ENCODE measurements around the gene ZBTB33.

The ZBTB33 gene

DNA sequence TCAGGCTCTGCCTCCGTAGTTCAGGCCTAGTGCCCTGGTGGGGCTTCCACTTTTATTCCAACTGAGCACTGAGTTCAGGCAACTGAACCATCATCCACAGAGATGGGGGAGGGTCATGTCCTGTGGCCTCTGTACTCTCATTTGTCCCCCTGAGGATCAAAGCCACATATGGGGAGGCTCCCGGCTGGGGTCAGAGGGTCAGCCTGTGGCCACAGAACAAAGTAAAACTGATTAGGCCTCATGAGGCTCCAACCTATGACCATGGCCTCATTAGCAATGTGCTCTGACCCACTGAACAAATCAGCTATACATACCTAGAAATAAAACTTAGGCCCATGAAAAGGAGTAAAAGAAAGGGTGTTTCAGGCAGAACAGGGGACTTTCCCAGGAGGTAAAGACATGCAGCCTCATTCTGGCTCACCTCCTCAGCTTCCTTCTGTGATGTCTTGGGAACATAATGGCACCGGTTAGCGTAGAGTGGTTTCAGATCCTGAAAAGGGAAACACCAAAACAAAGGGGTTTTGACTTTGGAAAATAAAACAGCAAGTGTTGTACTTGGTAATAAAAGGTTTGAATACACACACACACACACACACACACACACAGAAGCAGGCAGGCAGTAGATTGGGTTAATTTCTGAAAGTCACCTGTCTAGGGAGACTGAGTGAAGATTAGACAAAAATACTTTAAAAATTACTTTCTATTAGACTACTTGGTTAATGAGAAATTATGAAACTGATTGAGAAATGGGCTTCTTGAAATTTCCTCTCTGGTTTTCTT, 36.3 kb downstream of the ZBTB33 start:
- H3K27me3 ChIP-seq (ENCODE audit: control insufficient read depth in 5 of 5, insufficient read depth in 4 of 5, low read length in 5 of 5), result no peaks in the 10 kb centered on the region
- no peaks in the 10 kb centered on the region for H3K36me3 ChIP-seq (ENCODE audit: control insufficient read depth in 5 of 5, insufficient read depth in 5 of 5, low read length in 5 of 5)
- no peak overlapping the region for H3K4me3 ChIP-seq (ENCODE audit: low read depth in 1 of 5, low read length in 5 of 5)
- no peaks in the 10 kb centered on the region for H3K9me3 ChIP-seq (ENCODE audit: control insufficient read depth in 5 of 5, low read length in 5 of 5)
- no peak overlapping the region for H3K9ac ChIP-seq (ENCODE audit: low read length in 5 of 5)
- H3K27ac ChIP-seq (ENCODE audit: low read depth, low read length), result no peak overlapping the region
- H3K4me1 ChIP-seq (ENCODE audit: control insufficient read depth in 5 of 5, insufficient read depth in 5 of 5, low read length in 5 of 5), result peaks cover 0 to 4% (median 0%) of the 10 kb centered on the region in 5 donors

DNA sequence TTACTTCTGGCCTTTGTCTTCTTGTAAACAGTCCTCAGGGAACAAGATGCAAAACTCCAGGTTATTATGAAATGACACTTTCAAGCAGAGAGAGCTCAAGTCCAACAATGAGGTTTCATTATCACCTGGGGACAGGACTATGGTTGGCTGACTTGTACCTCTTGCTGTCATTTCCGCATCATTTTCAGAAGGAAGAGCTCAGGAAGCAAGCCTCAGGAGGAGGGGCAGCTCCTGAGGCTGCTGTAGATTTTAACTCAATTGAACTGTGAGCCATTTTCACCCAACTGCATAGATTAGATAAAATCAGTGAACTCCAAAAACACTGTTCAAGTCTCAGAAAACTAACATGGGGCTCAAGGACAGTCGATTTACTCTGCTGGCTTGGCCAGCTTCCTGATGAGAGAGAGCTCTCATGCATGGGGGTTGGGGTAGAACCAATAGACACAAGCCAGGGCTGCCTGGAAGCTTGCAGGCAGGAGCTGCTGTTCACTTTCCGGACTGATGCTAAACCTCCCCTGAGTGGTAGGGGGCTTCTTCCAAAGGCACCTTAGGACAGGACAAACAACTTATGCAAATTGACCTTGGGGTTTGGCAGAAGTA, 37.0 kb downstream of the ZBTB33 start:
- no peak overlapping the region for H3K9ac ChIP-seq (ENCODE audit: low read length in 5 of 5)
- no peaks in the 10 kb centered on the region for H3K27me3 ChIP-seq (ENCODE audit: control insufficient read depth in 5 of 5, insufficient read depth in 4 of 5, low read length in 5 of 5)
- H3K27ac ChIP-seq (ENCODE audit: low read depth, low read length), result no peak overlapping the region
- H3K4me3 ChIP-seq (ENCODE audit: low read depth in 1 of 5, low read length in 5 of 5), result no peak overlapping the region
- H3K4me1 ChIP-seq (ENCODE audit: control insufficient read depth in 5 of 5, insufficient read depth in 5 of 5, low read length in 5 of 5), result no peaks in the 10 kb centered on the region
- H3K36me3 ChIP-seq (ENCODE audit: control insufficient read depth in 5 of 5, insufficient read depth in 5 of 5, low read length in 5 of 5), result no peaks in the 10 kb centered on the region
- H3K9me3 ChIP-seq (ENCODE audit: control insufficient read depth in 5 of 5, low read length in 5 of 5), result no peaks in the 10 kb centered on the region

GRCh38 chrX:120290107-120290506, 39.5 kb downstream of the ZBTB33 start:
- no peaks in the 10 kb centered on the region for H3K9me3 ChIP-seq (ENCODE audit: control insufficient read depth in 5 of 5, low read length in 5 of 5)
- no peaks in the 10 kb centered on the region for H3K36me3 ChIP-seq (ENCODE audit: control insufficient read depth in 5 of 5, insufficient read depth in 5 of 5, low read length in 5 of 5)
- H3K9ac ChIP-seq (ENCODE audit: low read length in 5 of 5), result no peak overlapping the region
- H3K4me1 ChIP-seq (ENCODE audit: control insufficient read depth in 5 of 5, insufficient read depth in 5 of 5, low read length in 5 of 5), result no peaks in the 10 kb centered on the region
- H3K27me3 ChIP-seq (ENCODE audit: control insufficient read depth in 5 of 5, insufficient read depth in 4 of 5, low read length in 5 of 5), result no peaks in the 10 kb centered on the region
- no peak overlapping the region for H3K27ac ChIP-seq (ENCODE audit: low read depth, low read length)
- H3K4me3 ChIP-seq (ENCODE audit: low read depth in 1 of 5, low read length in 5 of 5), result no peak overlapping the region

GRCh38 chrX:120291211-120291610, 40.6 kb downstream of the ZBTB33 start:
- no peak overlapping the region for H3K4me3 ChIP-seq (ENCODE audit: low read depth in 1 of 5, low read length in 5 of 5)
- no peaks in the 10 kb centered on the region for H3K27me3 ChIP-seq (ENCODE audit: control insufficient read depth in 5 of 5, insufficient read depth in 4 of 5, low read length in 5 of 5)
- H3K4me1 ChIP-seq (ENCODE audit: control insufficient read depth in 5 of 5, insufficient read depth in 5 of 5, low read length in 5 of 5), result no peaks in the 10 kb centered on the region
- H3K9me3 ChIP-seq (ENCODE audit: control insufficient read depth in 5 of 5, low read length in 5 of 5), result no peaks in the 10 kb centered on the region
- H3K36me3 ChIP-seq (ENCODE audit: control insufficient read depth in 5 of 5, insufficient read depth in 5 of 5, low read length in 5 of 5), result no peaks in the 10 kb centered on the region
- no peak overlapping the region for H3K9ac ChIP-seq (ENCODE audit: low read length in 5 of 5)
- H3K27ac ChIP-seq (ENCODE audit: low read depth, low read length), result no peak overlapping the region

- H3K9ac ChIP-seq (ENCODE audit: low read length in 5 of 5), result no peak overlapping the region
- H3K9me3 ChIP-seq (ENCODE audit: control insufficient read depth in 5 of 5, low read length in 5 of 5), result no peaks in the 10 kb centered on the region
- no peak overlapping the region for H3K4me3 ChIP-seq (ENCODE audit: low read depth in 1 of 5, low read length in 5 of 5)
- H3K27me3 ChIP-seq (ENCODE audit: control insufficient read depth in 5 of 5, insufficient read depth in 4 of 5, low read length in 5 of 5), result no peaks in the 10 kb centered on the region
- no peak overlapping the region for H3K27ac ChIP-seq (ENCODE audit: low read depth, low read length)
- no peaks in the 10 kb centered on the region for H3K36me3 ChIP-seq (ENCODE audit: control insufficient read depth in 5 of 5, insufficient read depth in 5 of 5, low read length in 5 of 5)
- H3K4me1 ChIP-seq (ENCODE audit: control insufficient read depth in 5 of 5, insufficient read depth in 5 of 5, low read length in 5 of 5), result no peaks in the 10 kb centered on the region
Measured at GRCh38 chrX:120293015-120293414, 42.4 kb downstream of the ZBTB33 start.

DNA sequence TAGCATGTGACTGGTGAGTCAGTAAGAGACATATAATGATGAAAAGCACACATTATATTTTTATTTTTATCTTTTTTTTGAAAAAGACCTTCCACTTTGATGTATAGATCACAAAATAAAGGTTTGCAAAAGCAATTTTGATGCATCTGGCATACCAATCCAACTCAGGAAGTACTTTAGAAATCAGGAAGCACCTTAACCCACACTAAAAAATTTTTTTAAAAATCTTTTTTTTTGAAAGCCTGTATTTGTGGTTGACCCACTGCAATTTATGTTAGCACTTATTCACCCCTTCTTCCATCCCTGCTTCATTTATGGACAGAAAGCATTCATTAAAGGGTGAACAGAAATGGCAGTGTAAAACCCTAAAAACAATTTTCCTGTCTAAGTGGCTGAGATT, 44.0 kb downstream of the ZBTB33 start:
- H3K4me3 ChIP-seq (ENCODE audit: low read depth in 1 of 5, low read length in 5 of 5), result no peak overlapping the region
- H3K9ac ChIP-seq (ENCODE audit: low read length in 5 of 5), result no peak overlapping the region
- no peaks in the 10 kb centered on the region for H3K9me3 ChIP-seq (ENCODE audit: control insufficient read depth in 5 of 5, low read length in 5 of 5)
- H3K36me3 ChIP-seq (ENCODE audit: control insufficient read depth in 5 of 5, insufficient read depth in 5 of 5, low read length in 5 of 5), result no peaks in the 10 kb centered on the region
- H3K27ac ChIP-seq (ENCODE audit: low read depth, low read length), result no peak overlapping the region
- no peaks in the 10 kb centered on the region for H3K27me3 ChIP-seq (ENCODE audit: control insufficient read depth in 5 of 5, insufficient read depth in 4 of 5, low read length in 5 of 5)
- no peaks in the 10 kb centered on the region for H3K4me1 ChIP-seq (ENCODE audit: control insufficient read depth in 5 of 5, insufficient read depth in 5 of 5, low read length in 5 of 5)

DNA sequence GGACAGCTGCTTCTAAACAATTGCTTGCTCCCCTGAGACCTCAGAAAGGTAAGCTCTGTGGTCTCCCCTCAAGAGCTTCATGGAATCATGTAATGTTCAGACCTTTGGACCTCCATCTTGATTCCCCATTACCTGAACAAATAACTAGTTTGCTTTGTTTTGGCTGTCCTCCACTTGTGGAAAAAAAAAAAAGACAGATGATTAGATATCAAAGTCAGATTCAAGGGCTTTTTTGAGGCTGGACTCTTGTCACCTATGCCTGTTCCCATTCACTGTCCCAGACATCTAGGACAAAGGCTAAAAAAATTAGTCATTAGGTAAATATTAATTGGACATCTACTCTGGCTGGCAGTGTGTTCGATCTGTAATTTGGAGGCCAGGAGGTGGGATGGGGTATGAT, 47.3 kb downstream of the ZBTB33 start:
- H3K9ac ChIP-seq (ENCODE audit: low read length in 5 of 5), result no peak overlapping the region
- no peak overlapping the region for H3K4me3 ChIP-seq (ENCODE audit: low read depth in 1 of 5, low read length in 5 of 5)
- peaks cover 0 to 6% (median 4%) of the 10 kb centered on the region in 5 donors for H3K27me3 ChIP-seq (ENCODE audit: control insufficient read depth in 5 of 5, insufficient read depth in 4 of 5, low read length in 5 of 5)
- H3K36me3 ChIP-seq (ENCODE audit: control insufficient read depth in 5 of 5, insufficient read depth in 5 of 5, low read length in 5 of 5), result no peaks in the 10 kb centered on the region
- H3K4me1 ChIP-seq (ENCODE audit: control insufficient read depth in 5 of 5, insufficient read depth in 5 of 5, low read length in 5 of 5), result peaks cover 0 to 5% (median 0%) of the 10 kb centered on the region in 5 donors
- H3K9me3 ChIP-seq (ENCODE audit: control insufficient read depth in 5 of 5, low read length in 5 of 5), result no peaks in the 10 kb centered on the region
- no peak overlapping the region for H3K27ac ChIP-seq (ENCODE audit: low read depth, low read length)

DNA sequence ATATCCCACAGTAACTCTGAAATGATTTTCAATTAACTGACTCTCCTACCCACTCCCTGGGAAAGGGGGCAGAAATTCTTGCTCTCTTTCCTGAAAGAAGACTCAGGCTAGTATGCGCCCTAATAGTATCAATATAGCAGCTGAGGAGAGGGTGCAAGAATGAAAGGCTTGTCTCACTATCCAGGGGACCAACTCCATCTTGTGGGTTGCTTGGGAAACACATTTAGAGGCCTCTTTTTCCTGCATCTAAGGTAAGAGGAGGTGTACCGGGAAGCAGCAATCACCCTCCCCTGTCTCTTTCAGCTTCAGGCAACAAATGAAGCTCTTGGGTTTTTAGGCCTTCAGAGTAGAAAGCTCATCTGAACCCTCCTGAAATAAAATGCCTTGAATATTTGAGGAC, 49.3 kb downstream of the ZBTB33 start:
- H3K9me3 ChIP-seq (ENCODE audit: control insufficient read depth in 5 of 5, low read length in 5 of 5), result no peaks in the 10 kb centered on the region
- H3K27me3 ChIP-seq (ENCODE audit: control insufficient read depth in 5 of 5, insufficient read depth in 4 of 5, low read length in 5 of 5), result peaks cover 3 to 11% (median 6%) of the 10 kb centered on the region in 5 donors
- H3K4me3 ChIP-seq (ENCODE audit: low read depth in 1 of 5, low read length in 5 of 5), result no peak overlapping the region
- no peak overlapping the region for H3K9ac ChIP-seq (ENCODE audit: low read length in 5 of 5)
- H3K4me1 ChIP-seq (ENCODE audit: control insufficient read depth in 5 of 5, insufficient read depth in 5 of 5, low read length in 5 of 5), result peaks cover 0 to 5% (median 0%) of the 10 kb centered on the region in 5 donors
- H3K27ac ChIP-seq (ENCODE audit: low read depth, low read length), result no peak overlapping the region
- H3K36me3 ChIP-seq (ENCODE audit: control insufficient read depth in 5 of 5, insufficient read depth in 5 of 5, low read length in 5 of 5), result no peaks in the 10 kb centered on the region

DNA sequence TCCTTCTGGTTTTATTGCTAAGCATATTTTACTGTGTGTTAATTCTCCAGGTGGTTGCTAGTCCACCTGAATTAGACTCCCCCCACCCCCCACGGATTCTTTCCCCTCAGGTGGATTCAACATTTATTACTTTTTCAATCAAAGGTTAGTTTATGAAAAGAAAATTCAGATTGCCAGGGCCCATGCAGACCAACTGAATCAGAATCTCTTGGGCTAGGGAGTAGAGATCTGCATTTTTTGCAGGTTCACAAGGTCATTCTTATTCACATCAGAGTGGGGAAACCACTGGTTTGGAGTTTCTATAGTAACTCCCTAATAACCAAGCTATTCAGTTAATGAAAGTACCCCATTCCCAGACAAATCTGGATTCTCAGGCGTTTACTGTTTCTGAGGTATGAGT, 50.9 kb downstream of the ZBTB33 start:
- Histone ChIP-seq H3K36me3 (ENCODE audit: control insufficient read depth in 5 of 5, insufficient read depth in 5 of 5, low read length in 5 of 5) (no peaks in the 10 kb centered on the region), H3K9me3 (ENCODE audit: control insufficient read depth in 5 of 5, low read length in 5 of 5) (no peaks in the 10 kb centered on the region), H3K4me3 (ENCODE audit: low read depth in 1 of 5, low read length in 5 of 5) (no peak overlapping the region), H3K9ac (ENCODE audit: low read length in 5 of 5) (no peak overlapping the region), H3K27me3 (ENCODE audit: control insufficient read depth in 5 of 5, insufficient read depth in 4 of 5, low read length in 5 of 5) (peaks cover 3 to 17% (median 15%) of the 10 kb centered on the region in 5 donors), H3K4me1 (ENCODE audit: control insufficient read depth in 5 of 5, insufficient read depth in 5 of 5, low read length in 5 of 5) (peaks cover 0 to 5% (median 0%) of the 10 kb centered on the region in 5 donors), H3K27ac (ENCODE audit: low read depth, low read length) (no peak overlapping the region)

- no peaks in the 10 kb centered on the region for H3K36me3 ChIP-seq (ENCODE audit: control insufficient read depth in 5 of 5, insufficient read depth in 5 of 5, low read length in 5 of 5)
- no peak overlapping the region for H3K9ac ChIP-seq (ENCODE audit: low read length in 5 of 5)
- H3K4me1 ChIP-seq (ENCODE audit: control insufficient read depth in 5 of 5, insufficient read depth in 5 of 5, low read length in 5 of 5), result peaks cover 0 to 5% (median 0%) of the 10 kb centered on the region in 5 donors
- no peak overlapping the region for H3K27ac ChIP-seq (ENCODE audit: low read depth, low read length)
- no peaks in the 10 kb centered on the region for H3K9me3 ChIP-seq (ENCODE audit: control insufficient read depth in 5 of 5, low read length in 5 of 5)
- no peak overlapping the region for H3K4me3 ChIP-seq (ENCODE audit: low read depth in 1 of 5, low read length in 5 of 5)
- peaks cover 3 to 17% (median 15%) of the 10 kb centered on the region in 5 donors for H3K27me3 ChIP-seq (ENCODE audit: control insufficient read depth in 5 of 5, insufficient read depth in 4 of 5, low read length in 5 of 5)
Measured at GRCh38 chrX:120301960-120302359, 51.3 kb downstream of the ZBTB33 start.
